A204.1 (cell line): Measurements from ENCODE around the gene ZFYVE27.

Experiments
- FAIRE-seq: peaks from 2 replicates; lab custom pipeline; 2012; peaks lifted over from hg19 to GRCh38; lab: Jason Lieb, UNC

Gene ZFYVE27

GRCh38 chr10:97771913-97772823 is 35.2 kb downstream of the ZFYVE27 start, which contains the start of gene SFRP5:
Gene SFRP5, minus strand, starts transcription at chr10:97771999. Its CDS starts 166 bp downstream, at chr10:97771833.
- FAIRE-seq: no peak

- FAIRE-seq: no peak
Observed at GRCh38 chr10:97773096-97773495, 36.2 kb downstream of the ZFYVE27 start.

DNA sequence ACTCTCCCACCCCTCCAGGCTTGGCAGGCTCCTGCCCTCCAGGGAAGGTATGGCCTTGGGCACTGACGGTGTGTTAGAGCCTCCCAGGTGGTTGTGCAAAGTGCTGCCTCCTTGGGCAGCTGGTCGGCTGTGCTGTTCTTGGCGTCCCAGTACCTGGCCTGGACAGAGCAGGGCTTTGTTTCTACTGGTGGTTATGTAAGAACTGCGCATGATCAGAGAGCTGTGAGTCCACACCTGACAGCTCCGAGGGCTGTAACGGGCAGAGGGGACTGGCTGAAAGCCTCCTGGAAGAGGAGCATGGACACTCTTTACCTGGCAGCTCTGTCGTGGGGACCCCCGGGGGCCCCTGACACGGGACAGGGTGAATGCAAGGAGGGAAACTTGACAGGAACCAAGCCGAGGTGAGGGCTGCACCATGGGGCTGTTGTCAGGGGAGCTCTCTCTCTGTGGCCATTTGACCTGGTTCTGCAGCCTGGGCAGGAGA is 37.9 kb downstream of the ZFYVE27 start:
- FAIRE-seq: no peak

DNA sequence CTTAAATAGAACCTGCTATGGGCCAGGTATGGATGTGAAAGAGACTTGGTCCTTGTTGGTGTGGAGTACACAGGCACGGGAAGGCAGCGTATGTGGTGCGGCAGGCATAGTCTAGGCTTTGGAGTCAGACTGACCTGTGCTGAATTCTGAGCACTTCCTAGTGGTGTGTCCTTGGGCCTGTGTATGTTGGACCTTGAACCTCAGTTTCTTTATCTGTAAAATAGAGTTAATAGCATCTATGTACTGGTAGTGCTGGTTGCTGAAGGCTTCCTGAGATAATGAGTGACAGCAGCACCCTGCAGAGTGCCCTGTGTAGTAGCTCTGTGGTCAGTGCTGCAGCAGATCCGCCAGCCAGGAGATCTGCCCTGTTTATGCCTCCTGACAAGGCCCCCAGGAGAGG is 40.2 kb downstream of the ZFYVE27 start:
- FAIRE-seq: no peak

- no peak for FAIRE-seq
Observed at GRCh38 chr10:97778452-97779302, 41.7 kb downstream of the ZFYVE27 start.

DNA sequence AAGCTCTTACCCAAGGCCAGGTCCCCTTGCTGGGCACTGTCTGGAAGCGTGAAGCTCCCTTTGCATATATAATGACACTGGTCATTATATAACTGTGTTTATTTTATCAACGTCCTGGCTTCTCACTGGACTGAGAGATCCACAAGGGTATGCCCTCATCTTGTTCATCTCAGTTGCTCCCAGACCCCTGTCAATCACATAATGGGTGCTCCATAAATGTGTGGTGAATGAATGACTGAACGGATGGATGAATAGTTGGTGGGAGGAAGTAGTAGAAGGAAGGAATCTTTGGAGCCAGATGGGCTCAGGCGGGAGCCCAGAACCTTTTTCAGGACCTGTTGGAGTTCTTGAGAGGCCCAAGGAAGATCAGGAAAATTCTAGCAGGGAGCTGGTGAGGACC is 42.6 kb downstream of the ZFYVE27 start:
- FAIRE-seq: no peak

GRCh38 chr10:97779975-97780374 is 43.0 kb downstream of the ZFYVE27 start:
- FAIRE-seq: no peak

DNA sequence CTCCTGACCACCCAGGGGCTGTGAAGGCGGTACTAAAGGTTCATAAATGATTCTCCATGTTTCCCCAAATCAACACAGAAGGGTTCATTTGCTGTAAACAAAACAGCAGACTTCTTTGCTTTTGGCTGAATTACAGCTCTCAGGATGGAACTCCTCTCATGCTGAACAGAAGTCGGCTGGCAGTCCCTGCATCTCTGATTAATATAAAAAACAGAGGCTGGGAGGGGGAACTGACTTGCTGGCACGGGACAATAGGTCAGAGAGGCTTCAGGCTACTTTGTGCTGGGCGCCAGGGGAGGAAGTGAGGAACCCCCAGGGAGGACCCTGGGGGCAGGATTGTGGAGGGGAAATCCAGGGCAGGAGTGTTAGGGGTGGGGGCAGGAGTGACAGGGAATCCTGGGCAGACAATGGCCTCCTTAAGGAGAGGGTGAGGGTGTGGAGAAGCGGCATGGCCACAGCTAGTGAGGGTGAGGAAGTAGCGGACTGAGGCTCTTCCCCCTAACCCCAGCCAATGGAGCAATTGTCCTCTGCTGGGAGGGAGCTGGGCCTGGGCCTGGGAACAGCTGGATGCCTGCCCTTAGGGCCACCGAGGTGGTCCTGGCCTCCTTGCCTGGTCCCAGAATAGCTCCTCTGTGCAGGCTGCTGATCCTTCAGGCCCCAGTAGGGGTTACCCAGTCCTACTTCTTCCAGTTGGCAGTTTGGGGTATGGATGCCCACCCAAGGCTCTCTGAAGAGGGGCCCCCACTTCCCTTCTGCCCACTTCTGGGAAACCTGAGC is 44.1 kb downstream of the ZFYVE27 start:
- no peak for FAIRE-seq

DNA sequence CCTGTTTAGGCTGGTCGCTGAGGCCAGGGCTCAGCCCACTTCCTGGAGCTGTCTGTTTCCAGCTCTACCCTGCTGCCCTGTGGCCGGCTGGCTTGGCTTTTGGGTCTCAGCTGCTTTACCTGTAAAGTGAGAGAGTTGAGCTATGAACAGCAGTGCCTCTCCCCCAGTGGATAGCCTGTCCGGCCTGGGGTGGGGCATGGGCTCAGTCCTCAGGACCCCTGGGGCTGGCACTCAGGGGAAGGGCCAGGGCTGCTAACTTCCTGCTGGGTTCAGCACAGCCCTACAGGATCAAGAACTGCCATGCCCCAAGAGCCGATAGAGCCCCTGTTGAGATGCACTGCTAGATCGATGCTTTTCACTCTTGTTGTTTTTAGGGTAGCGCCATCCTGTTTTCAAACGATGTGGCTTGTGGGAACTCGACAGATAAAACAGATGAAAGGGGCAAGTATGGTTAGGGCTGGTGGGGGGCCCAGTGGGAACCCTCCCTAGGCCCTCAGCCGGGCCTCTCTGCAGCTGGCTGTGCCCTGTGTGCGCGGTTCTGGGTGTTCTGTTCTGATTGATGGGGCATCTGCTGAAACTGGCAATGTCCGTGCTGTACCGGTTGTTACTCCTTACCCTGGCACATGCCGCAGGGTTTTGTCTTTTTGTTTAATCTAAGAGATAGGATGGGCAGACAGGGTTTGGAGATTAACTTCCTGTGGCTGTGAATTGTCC is 44.8 kb downstream of the ZFYVE27 start:
- no peak for FAIRE-seq

- FAIRE-seq: no peak
Observed at GRCh38 chr10:97782455-97783228, 45.7 kb downstream of the ZFYVE27 start.

GRCh38 chr10:97784200-97784810 is 47.4 kb downstream of the ZFYVE27 start:
- FAIRE-seq: no peak

DNA sequence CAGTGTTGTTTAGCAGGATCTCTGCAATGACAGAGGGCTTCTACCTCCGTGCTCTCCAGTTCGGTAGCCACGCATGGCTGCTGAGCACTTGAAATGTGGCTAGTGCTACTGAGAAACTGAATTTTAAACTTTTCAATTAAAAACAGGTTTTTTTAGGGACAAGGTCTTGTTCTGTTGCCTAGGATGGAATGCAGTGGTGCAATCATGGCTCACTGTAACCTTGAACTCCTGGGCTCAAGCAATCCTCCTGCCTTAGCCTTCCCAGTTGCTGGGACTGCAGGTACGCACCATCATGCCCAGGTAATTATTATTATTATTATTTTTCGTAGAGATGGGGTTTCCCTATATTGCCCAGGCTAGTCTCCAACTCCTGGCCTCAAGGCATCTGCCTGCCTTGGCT is 48.3 kb downstream of the ZFYVE27 start:
- no peak for FAIRE-seq

DNA sequence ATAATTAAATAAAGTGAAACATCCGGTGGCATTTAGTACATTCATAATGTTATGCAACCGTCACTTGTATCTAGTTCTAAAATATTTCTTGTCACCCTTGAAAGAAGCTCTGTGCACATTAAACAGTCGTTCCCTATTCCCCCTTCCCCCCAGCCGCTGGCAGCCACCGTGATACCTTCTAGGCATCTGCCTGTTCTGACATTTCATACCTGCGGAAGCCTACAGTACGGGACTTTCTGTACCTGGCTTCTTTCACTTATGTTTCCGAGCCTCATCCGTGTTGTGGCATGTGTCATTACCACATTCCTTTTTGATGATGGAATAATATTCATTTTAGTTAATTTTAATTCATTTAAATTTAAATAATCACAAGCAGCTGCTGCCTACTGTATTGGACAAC is 48.8 kb downstream of the ZFYVE27 start:
- FAIRE-seq: no peak

- no peak for FAIRE-seq
Observed at GRCh38 chr10:97788552-97789442, 51.9 kb downstream of the ZFYVE27 start.

- no peak for FAIRE-seq
Observed at GRCh38 chr10:97789770-97790397, 53.0 kb downstream of the ZFYVE27 start.

DNA sequence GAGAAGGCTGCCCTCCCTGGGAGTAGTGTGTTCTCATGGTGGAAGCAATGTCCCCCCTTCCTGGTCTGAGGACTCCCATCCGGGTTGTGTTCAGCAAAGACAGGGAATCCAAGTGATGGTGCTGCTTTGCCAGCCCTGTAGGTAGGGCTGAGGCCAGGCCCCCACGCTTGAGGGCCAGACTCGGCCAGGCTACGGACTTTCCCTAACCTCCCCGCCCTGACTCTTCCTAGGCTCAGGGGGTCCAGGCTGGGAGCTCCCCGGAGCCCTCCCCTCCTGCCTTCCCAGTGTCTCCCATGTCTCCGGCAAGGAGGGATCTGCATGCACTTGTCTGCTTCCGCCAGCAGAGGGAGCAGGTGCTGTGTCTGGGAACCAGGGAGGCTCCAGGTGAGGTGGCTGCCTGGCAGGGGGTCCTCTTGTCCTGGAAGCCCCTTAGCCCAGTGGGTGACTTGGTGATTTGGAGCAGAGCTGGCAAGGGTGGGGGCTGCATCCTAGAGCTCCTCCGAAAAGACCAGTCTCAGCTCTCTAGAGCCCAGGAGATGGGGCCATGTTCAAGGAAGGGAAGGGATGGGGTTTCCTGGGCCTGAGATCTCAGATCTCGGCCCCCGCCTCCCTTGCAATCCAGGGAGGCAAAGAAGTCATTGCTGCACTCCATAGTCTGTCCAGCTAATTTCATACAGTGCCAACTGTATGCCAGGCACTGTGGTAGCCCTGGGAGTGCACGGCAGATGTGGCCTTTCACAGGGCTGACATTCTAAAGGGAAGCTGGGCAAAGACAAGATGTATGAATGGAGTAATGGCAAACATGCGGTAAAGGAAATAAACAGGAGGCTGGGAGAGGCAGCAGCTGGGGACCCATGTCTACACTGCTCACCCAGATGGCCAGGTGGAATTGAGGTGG is 55.1 kb downstream of the ZFYVE27 start:
- FAIRE-seq: no peak

DNA sequence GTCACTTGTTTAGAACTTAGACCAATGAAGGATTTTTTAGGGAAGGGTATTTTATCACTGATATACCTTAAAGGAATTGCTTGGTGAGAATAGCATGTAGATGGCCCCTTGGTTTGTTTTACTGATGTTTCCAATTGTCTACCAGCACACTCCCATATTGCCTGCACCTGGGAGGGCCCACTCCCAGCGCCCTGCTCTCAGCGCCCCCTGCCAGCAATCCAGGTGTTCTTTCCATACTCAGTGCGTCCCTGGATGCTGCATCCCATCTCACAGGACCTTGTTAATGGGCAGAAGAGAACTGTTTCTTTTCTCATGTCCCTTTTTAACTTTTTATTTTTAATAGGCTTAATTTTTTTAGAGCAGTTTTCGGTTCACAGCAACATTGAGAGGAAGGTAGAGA is 59.0 kb downstream of the ZFYVE27 start:
- no peak for FAIRE-seq

- no peak for FAIRE-seq
Observed at GRCh38 chr10:97796651-97797050, 59.7 kb downstream of the ZFYVE27 start.
